Dermis lymphatic vessel endothelial cell (primary cell): ENCODE measurements around the gene ADH6. TPM values are rescaled to one million over a fixed set of nuclear protein-coding genes. Genes with fewer than 3 reads are reported as not detected.

ENCODE experiments used
- total RNA-seq: library from RNA; depleted of rRNA; stranded (reverse); fragments of >200 nt; gene quantifications from 2 replicates; pipeline ENCODE4 v1.2.1, GENCODE V29; 2014

ADH6 gene
- not detected in 2 replicates for total RNA-seq

GRCh38 chr4:99219072-99219471 is at the start of gene ADH6:
TSS of gene ADH6 (minus strand) at chr4:99219246. CDS start at chr4:99219152, 94 bp downstream.

Other genes starting within 250 kb of the ADH6 start
- gene METAP1, start 223.5 kb downstream of the ADH6 start, total RNA-seq = 18.2 and 28.2 TPM in 2 replicates
- gene ADH5, start 130.5 kb downstream of the ADH6 start, total RNA-seq = 45.3 and 69.7 TPM in 2 replicates
- gene ADH4, start 74.9 kb downstream of the ADH6 start, total RNA-seq = not detected in 2 replicates
- gene ADH1A, start 71.7 kb upstream of the ADH6 start, total RNA-seq = not detected in 2 replicates
- 0.09 TPM in 1 of 2 replicates, not detected in the other for gene ADH1B, start 102.2 kb upstream of the ADH6 start, total RNA-seq
- not detected in 2 replicates for gene ADH1C, start 133.5 kb upstream of the ADH6 start, total RNA-seq
- gene ADH7, start 216.1 kb upstream of the ADH6 start, total RNA-seq = not detected in 2 replicates